Gastroesophageal sphincter (tissue), 3 donors: ENCODE results near the gene MAP2K1.

ENCODE experiments used
- EP300 ChIP-seq: sonication (generic); formaldehyde crosslinking; IDR thresholded peaks from one replicate; pipeline ENCODE4 v1.6.1; 2017; ENCODE audit warnings: antibody characterized with exemption, mild to moderate bottlenecking
- POLR2A ChIP-seq, 2 donors: fragments of 450-650 bp; IDR thresholded peaks; one replicate each; pipeline ENCODE4 v1.6.1; 2017; ENCODE audit warnings: antibody characterized with exemption in 2 of 2, mild to moderate bottlenecking in 2 of 2, moderate library complexity in 1 of 2
- POLR2AphosphoS5 ChIP-seq: sonication (generic); formaldehyde crosslinking; IDR thresholded peaks from one replicate; pipeline ENCODE4 v1.6.1; 2017; ENCODE audit warnings: antibody characterized with exemption
- TF ChIP-seq, protein P1 (sequence below), 4 experiments: fragments of 200-600 bp in 2 of 4; fragments of 450-650 bp in 2 of 4; sonication (generic) in 1 of 4; IDR thresholded peaks; one replicate each; pipeline ENCODE4 v1.5.1; 2017 to 2019; ENCODE audit warnings: antibody characterized with exemption in 4 of 4, mild to moderate bottlenecking in 2 of 4, moderate library complexity in 2 of 4

DNA sequence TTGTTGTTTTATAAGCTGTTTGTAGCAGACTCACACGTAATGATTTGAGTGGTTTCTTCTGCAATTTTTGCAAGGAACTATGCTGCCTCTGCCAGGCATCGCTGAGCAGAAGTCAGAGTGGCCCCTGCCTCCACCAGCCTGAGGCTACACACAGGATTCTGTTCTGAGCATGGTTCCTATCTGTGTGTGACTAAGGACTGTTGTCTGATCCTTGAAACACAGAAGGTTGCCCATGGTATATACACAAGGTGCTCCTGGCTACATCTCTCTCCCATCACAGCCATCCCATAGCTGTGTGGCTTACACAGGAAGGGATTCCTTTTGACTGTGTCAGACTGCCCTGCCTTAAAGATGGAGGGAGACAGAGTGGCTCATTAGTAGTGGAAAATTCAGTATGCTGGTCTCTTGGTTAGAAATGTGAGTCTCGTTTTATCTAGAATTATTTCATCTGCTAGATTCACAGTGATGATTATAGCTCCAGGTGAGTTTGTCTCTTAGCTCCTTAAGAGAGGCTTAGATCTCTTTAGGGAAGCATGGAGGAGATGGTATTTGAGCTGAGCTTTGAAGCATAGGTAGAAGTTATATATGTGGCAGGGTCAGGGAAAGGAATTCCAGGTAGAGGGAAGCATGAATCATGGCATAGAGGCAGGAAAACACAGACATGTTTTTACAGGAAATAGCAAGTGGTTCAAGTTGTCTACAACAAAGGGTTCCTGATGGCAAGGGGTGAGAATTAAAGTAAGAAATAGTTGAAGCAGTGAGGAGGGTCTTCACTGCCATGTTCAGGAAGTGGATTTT is 73.3 kb downstream of the MAP2K1 start:
- TF ChIP-seq, protein P1, sequence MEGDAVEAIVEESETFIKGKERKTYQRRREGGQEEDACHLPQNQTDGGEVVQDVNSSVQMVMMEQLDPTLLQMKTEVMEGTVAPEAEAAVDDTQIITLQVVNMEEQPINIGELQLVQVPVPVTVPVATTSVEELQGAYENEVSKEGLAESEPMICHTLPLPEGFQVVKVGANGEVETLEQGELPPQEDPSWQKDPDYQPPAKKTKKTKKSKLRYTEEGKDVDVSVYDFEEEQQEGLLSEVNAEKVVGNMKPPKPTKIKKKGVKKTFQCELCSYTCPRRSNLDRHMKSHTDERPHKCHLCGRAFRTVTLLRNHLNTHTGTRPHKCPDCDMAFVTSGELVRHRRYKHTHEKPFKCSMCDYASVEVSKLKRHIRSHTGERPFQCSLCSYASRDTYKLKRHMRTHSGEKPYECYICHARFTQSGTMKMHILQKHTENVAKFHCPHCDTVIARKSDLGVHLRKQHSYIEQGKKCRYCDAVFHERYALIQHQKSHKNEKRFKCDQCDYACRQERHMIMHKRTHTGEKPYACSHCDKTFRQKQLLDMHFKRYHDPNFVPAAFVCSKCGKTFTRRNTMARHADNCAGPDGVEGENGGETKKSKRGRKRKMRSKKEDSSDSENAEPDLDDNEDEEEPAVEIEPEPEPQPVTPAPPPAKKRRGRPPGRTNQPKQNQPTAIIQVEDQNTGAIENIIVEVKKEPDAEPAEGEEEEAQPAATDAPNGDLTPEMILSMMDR (IDR thresholded peaks at IDR 0.05) = no peak
- TF ChIP-seq EP300 (no peak), POLR2A (IDR thresholded peaks at IDR 0.05) (no peak), POLR2AphosphoS5 (no peak)
